PC-9 (cell line): ENCODE results near the gene CALR3. TPM values are rescaled to one million over a fixed set of nuclear protein-coding genes. Genes with fewer than 3 reads are reported as not detected.

Source experiments
- BruUV-seq: library from RNA; stranded (reverse); fragments of 400-500 nt; replicated peaks from 2 replicates; lab custom pipeline; 2021; lab: Mats Ljungman, UMichigan
- CTCF ChIA-PET: fragments of 300-600 bp; sonication (Branson Sonifier 250); formaldehyde crosslinking; loops from one replicate; lab custom pipeline; 2022; ENCODE audit warnings: antibody characterized with exemption; lab: Charles Lee
- POLR2A ChIA-PET: fragments of 300-600 bp; sonication (Branson Sonifier 250); formaldehyde crosslinking; loops from one replicate; lab custom pipeline; 2022; ENCODE audit warnings: antibody characterized with exemption; ENCODE audit not compliant: unreplicated experiment; lab: Charles Lee
- DNase-seq, 2 experiments: peaks; one replicate each; pipeline versions ENCODE4 v3.0.0 to v3.0.0-alpha.2; 2015 to 2022; ENCODE audit warnings: mixed read lengths in 1 of 2
- H2AFZ ChIP-seq: fragments of 200-600 bp; sonication (generic); 2 replicates; pipeline ENCODE4 v1.8.1; 2017; ENCODE audit warnings: antibody characterized with exemption
- H3F3A ChIP-seq: fragments of 200-600 bp; sonication (generic); 2 replicates; pipeline ENCODE4 v1.8.1; 2017; ENCODE audit warnings: antibody characterized with exemption, mild to moderate bottlenecking, low read depth; ENCODE audit not compliant: insufficient read depth
- H3K27ac ChIP-seq: fragments of 200-600 bp; sonication (generic); 2 replicates; pipeline ENCODE4 v1.6.1; 2016; ENCODE audit warnings: mixed run types
- H3K27me3 ChIP-seq: fragments of 200-600 bp; sonication (generic); 2 replicates; pipeline ENCODE4 v1.6.1; 2016; ENCODE audit warnings: low read depth, mixed run types; ENCODE audit not compliant: insufficient read depth
- H3K36me3 ChIP-seq: fragments of 200-600 bp; sonication (generic); 2 replicates; pipeline ENCODE4 v1.6.1; 2016; ENCODE audit warnings: low read depth, mixed run types
- H3K4me1 ChIP-seq: fragments of 200-600 bp; sonication (generic); replicated peaks from 2 replicates; pipeline ENCODE4 v1.6.1; 2016; ENCODE audit warnings: mixed run types; ENCODE audit not compliant: insufficient read depth
- H3K4me2 ChIP-seq: fragments of 200-600 bp; sonication (generic); 2 replicates; pipeline ENCODE4 v1.6.1; 2017; ENCODE audit warnings: mixed run types
- H3K4me3 ChIP-seq: fragments of 200-600 bp; sonication (generic); 2 replicates; pipeline ENCODE4 v1.6.1; 2016; ENCODE audit warnings: mixed run types
- H3K79me2 ChIP-seq: fragments of 200-600 bp; sonication (generic); 2 replicates; pipeline ENCODE4 v1.6.1; 2017; ENCODE audit warnings: low read depth, mixed run types
- H3K9me2 ChIP-seq: fragments of 200-600 bp; sonication (generic); 2 replicates; pipeline ENCODE4 v1.8.1; 2017; ENCODE audit warnings: mild to moderate bottlenecking; ENCODE audit not compliant: insufficient read depth
- H3K9me3 ChIP-seq: fragments of 200-600 bp; sonication (generic); 2 replicates; pipeline ENCODE4 v1.8.1; 2016; ENCODE audit warnings: low read depth; ENCODE audit not compliant: insufficient read depth
- H4K20me1 ChIP-seq: fragments of 200-600 bp; sonication (generic); 2 replicates; pipeline ENCODE4 v1.8.1; 2017; ENCODE audit not compliant: insufficient read depth
- EZH2 ChIP-seq: fragments of 200-600 bp; sonication (generic); IDR thresholded peaks from 2 replicates; pipeline ENCODE4 v1.8.0; 2017; ENCODE audit warnings: antibody characterized with exemption, low read depth
- intact Hi-C: fragments of 100-400 bp; cut with micrococcal nuclease; formaldehyde crosslinking; loops from one replicate; pipeline ENCODE4 v1.10.0; 2022; ENCODE audit not compliant: unreplicated experiment
- total RNA-seq: library from RNA; stranded (reverse); gene quantifications from 2 replicates; pipeline ENCODE4 v1.2.3, GENCODE V29; 2021
- TF ChIP-seq, protein P1 (sequence below): fragments of 200-600 bp; sonication (generic); conservative IDR thresholded peaks from 2 replicates; pipeline ENCODE4 v1.6.1; 2017; ENCODE audit warnings: mixed run types, antibody characterized with exemption, mild to moderate bottlenecking, moderate library complexity

CALR3 gene
- total RNA-seq, 1 experiment from 2014 or later, result not detected

DNA sequence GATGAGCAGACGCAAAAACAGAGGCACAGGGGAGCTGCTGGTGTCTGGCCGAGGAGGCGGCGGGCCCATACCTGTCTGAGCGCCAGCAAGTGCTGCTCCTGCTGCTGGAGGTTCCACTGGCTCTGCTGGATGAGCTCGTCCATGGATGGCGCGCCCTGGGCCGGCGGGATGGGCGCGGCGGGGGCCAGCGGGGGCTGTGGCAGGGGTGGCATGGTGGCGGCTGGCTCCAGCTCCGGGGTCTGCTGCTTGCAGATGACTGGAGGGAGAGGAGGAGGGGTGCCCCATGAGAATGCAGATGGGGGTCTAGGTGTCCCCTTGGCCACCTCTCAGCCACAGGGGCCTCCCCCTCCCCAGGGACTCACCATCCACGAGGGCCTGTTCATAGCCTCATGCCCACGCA, 39.4 kb upstream of the CALR3 start:
- Histone ChIP-seq H2AFZ (no peak overlapping the region), H3K9me2 (no peaks in the 10 kb centered on the region), H3K4me1 (no peaks in the 10 kb centered on the region), H3K79me2 (peaks cover 56% of the 10 kb centered on the region), H3K9me3 (no peaks in the 10 kb centered on the region), H3K36me3 (peaks cover 59% of the 10 kb centered on the region), H3K27me3 (no peaks in the 10 kb centered on the region), H4K20me1 (peaks cover 86% of the 10 kb centered on the region), H3K4me3 (no peak overlapping the region), H3K4me2 (no peak overlapping the region), H3F3A (peaks cover 17% of the 10 kb centered on the region; the same call in 1 of the 2 replicates), H3K27ac (no peak overlapping the region)
- no TSS peak for BruUV-seq
- TF ChIP-seq, protein P1, sequence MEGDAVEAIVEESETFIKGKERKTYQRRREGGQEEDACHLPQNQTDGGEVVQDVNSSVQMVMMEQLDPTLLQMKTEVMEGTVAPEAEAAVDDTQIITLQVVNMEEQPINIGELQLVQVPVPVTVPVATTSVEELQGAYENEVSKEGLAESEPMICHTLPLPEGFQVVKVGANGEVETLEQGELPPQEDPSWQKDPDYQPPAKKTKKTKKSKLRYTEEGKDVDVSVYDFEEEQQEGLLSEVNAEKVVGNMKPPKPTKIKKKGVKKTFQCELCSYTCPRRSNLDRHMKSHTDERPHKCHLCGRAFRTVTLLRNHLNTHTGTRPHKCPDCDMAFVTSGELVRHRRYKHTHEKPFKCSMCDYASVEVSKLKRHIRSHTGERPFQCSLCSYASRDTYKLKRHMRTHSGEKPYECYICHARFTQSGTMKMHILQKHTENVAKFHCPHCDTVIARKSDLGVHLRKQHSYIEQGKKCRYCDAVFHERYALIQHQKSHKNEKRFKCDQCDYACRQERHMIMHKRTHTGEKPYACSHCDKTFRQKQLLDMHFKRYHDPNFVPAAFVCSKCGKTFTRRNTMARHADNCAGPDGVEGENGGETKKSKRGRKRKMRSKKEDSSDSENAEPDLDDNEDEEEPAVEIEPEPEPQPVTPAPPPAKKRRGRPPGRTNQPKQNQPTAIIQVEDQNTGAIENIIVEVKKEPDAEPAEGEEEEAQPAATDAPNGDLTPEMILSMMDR, result no peak
- TF ChIP-seq EZH2, result no peak
- intact Hi-C loops, result no loop called here
- CTCF ChIA-PET, result no interaction called here
- DNase-seq, result no peak
- POLR2A ChIA-PET, result no interaction called here

DNA sequence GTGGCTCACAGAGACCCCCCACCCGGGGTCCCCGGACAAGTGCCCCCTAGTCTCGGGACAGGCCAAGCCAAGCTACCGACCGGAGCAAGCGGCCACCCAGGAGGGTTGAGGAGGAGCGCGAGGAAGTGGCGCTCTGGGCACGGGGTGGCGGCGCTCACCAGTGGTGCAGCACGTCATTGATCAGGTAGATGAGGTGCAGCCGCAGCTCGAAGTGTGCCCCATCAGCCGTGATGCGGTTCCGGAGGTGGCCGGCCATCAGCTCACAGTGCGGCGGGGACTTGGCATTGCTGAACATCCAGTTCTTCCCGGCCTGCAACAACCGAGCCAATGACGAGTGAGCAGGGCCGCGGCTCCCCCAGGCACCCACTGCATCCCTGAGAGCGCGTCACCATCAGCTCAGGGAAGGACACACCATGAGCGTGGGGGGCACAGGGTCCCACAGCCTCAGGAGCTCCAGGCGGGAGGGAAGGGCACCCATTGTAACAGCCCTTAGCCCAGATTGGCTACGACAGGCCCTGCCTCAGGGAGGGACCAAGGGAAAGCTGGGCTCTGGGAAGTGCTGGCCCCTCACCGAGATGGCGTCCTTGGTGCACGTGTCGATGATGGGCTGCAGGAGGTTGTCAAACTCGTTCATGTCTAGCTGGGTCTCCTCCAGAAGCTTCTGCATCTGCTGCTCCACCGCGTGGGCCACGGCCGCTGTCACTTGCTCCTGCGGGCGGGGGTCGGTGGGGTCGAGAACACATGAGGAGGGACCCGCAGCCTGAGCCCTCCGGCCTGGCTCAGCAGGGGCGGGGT, 36.7 kb upstream of the CALR3 start:
- Histone ChIP-seq H3K4me1 (no peaks in the 10 kb centered on the region), H3K9me2 (no peaks in the 10 kb centered on the region), H3K27me3 (no peaks in the 10 kb centered on the region), H3K4me2 (no peak overlapping the region), H2AFZ (no peak overlapping the region), H3K27ac (no peak overlapping the region), H3K36me3 (peaks cover 63% of the 10 kb centered on the region), H4K20me1 (peaks cover 62% of the 10 kb centered on the region), H3K9me3 (no peaks in the 10 kb centered on the region), H3K79me2 (peaks cover 29% of the 10 kb centered on the region), H3F3A (peaks cover 22% of the 10 kb centered on the region; the same call in 1 of the 2 replicates), H3K4me3 (no peak overlapping the region)
- no peak for DNase-seq
- POLR2A ChIA-PET, result no interaction called here
- BruUV-seq, result no TSS peak
- TF ChIP-seq EZH2, result no peak
- TF ChIP-seq, protein P1, result no peak
- CTCF ChIA-PET, result no interaction called here
- intact Hi-C loops, result no loop called here

DNA sequence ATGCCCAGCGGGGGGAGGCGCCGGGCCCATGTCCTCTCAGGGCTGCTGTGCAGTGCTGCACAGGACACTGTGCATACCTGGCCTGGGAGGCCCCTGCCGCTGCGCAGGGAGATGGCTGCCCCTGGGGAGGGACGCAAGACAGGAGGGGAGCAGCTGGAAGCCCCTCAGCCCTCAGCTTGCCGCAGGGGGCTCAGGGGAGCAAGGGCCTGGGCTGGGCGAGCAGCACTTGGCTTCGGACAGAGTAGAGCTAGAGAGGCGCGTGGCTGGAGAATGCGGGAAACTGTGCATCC, 35.4 kb upstream of the CALR3 start:
- peaks cover 16% of the 10 kb centered on the region for H3K79me2 ChIP-seq
- H4K20me1 ChIP-seq, result peaks cover 60% of the 10 kb centered on the region
- CTCF ChIA-PET, result no interaction called here

More for the DNA sequence above, 35.4 kb upstream of the CALR3 start:
- no peak for DNase-seq
- no peak overlapping the region for H2AFZ ChIP-seq
- H3K27me3 ChIP-seq, result no peaks in the 10 kb centered on the region
- no TSS peak for BruUV-seq
- H3K9me2 ChIP-seq, result no peaks in the 10 kb centered on the region
- no peak overlapping the region for H3K27ac ChIP-seq
- H3F3A ChIP-seq, result peaks cover 22% of the 10 kb centered on the region; the same call in 1 of the 2 replicates
- H3K36me3 ChIP-seq, result peaks cover 57% of the 10 kb centered on the region
- H3K4me1 ChIP-seq, result no peaks in the 10 kb centered on the region
- POLR2A ChIA-PET, result no interaction called here
- no peak overlapping the region for H3K4me2 ChIP-seq
- intact Hi-C loops, result no loop called here
- no peaks in the 10 kb centered on the region for H3K9me3 ChIP-seq
- H3K4me3 ChIP-seq, result no peak overlapping the region
- TF ChIP-seq, protein P1, result no peak
- TF ChIP-seq EZH2, result no peak
